H1 (cell line): ENCODE data around the gene KDM2A. TPM values are rescaled to one million over a fixed set of nuclear protein-coding genes. Genes with fewer than 3 reads are reported as not detected.

Source experiments
- CTCF ChIA-PET: fragments of 300-600 bp; sonication (Branson Sonifier 250); formaldehyde crosslinking; loops from one replicate; lab custom pipeline; 2021; ENCODE audit not compliant: partially characterized antibody; lab: Charles Lee
- POLR2A ChIA-PET: fragments of 300-600 bp; sonication (Branson Sonifier 250); formaldehyde crosslinking; loops from one replicate; lab custom pipeline; 2021; ENCODE audit warnings: inconsistent platforms; ENCODE audit not compliant: partially characterized antibody; lab: Charles Lee
- DNase-seq, 2 experiments: peaks; one replicate each; pipeline versions ENCODE4 v3.0.0 to v3.0.0-alpha.2; 2010 to 2022; ENCODE audit warnings: low spot score in 2 of 2, low read depth in 1 of 2, mixed read lengths in 1 of 2
- FAIRE-seq: peaks from 2 replicates; lab custom pipeline; 2011; peaks lifted over from hg19 to GRCh38; lab: Jason Lieb, UNC
- H2AFZ ChIP-seq: 2 replicates; pipeline ENCODE4 v1.8.1; 2012; ENCODE audit warnings: low read length, inconsistent platforms
- H2AK5ac ChIP-seq: 2 replicates; pipeline ENCODE4 v1.6.1; 2013; ENCODE audit warnings: low read depth, low read length
- H2BK120ac ChIP-seq: replicated peaks from 2 replicates; pipeline ENCODE3; 2013; ENCODE audit warnings: low read depth, low read length, inconsistent platforms
- H2BK12ac ChIP-seq: 2 replicates; pipeline ENCODE4 v1.6.1; 2013; ENCODE audit warnings: low read depth, low read length
- H2BK15ac ChIP-seq: 2 replicates; pipeline ENCODE4 v1.6.1; 2013; ENCODE audit warnings: low read length
- H2BK20ac ChIP-seq: 2 replicates; pipeline ENCODE4 v1.6.1; 2013; ENCODE audit warnings: low read length
- H2BK5ac ChIP-seq: 2 replicates; pipeline ENCODE4 v1.6.1; 2013; ENCODE audit warnings: low read depth, low read length
- H3K14ac ChIP-seq: 2 replicates; pipeline ENCODE4 v1.6.1; 2013; ENCODE audit warnings: inconsistent platforms; ENCODE audit not compliant: insufficient read length
- H3K18ac ChIP-seq: 2 replicates; pipeline ENCODE4 v1.6.1; 2013; ENCODE audit warnings: low read length; ENCODE audit errors: extremely low read depth
- H3K23ac ChIP-seq: 2 replicates; pipeline ENCODE4 v1.6.1; 2013; ENCODE audit warnings: inconsistent platforms; ENCODE audit not compliant: insufficient read length
- H3K23me2 ChIP-seq: 2 replicates; pipeline ENCODE4 v1.6.1; 2013; ENCODE audit warnings: low read depth, low read length
- H3K27ac ChIP-seq: 2 replicates; pipeline ENCODE4 v1.6.1; 2011; ENCODE audit warnings: low read depth, low read length, inconsistent platforms
- H3K27me3 ChIP-seq, 4 experiments: replicated peaks in 1 of 4; 1 replicate in 1 of 4; 2 replicates in 3 of 4; pipeline versions ENCODE4 v1.6.1 to v1.8.1; 2011 to 2013; ENCODE audit warnings: low read length in 3 of 4, mild to moderate bottlenecking in 3 of 4, inconsistent platforms in 2 of 4, mixed read lengths in 2 of 4, moderate library complexity in 1 of 4; ENCODE audit not compliant: control insufficient read depth in 3 of 4, insufficient read depth in 3 of 4; ENCODE audit errors: extremely low read depth in 1 of 4
- H3K36me3 ChIP-seq, 4 experiments: 2 replicates each; pipeline versions ENCODE4 v1.6.1 to v1.8.1; 2011 to 2013; ENCODE audit warnings: mild to moderate bottlenecking in 4 of 4, low read length in 3 of 4, moderate library complexity in 2 of 4, control low read depth in 1 of 4, inconsistent platforms in 1 of 4; ENCODE audit not compliant: insufficient read depth in 4 of 4, control insufficient read depth in 2 of 4
- H3K4ac ChIP-seq: replicated peaks from 2 replicates; pipeline ENCODE3; 2013; ENCODE audit warnings: low read length, low read depth, mixed read lengths, inconsistent platforms; ENCODE audit not compliant: insufficient read length
- H3K4me1 ChIP-seq, 4 experiments: replicated peaks in 1 of 4; 1 replicate in 1 of 4; 2 replicates in 3 of 4; pipeline versions ENCODE4 v1.6.1 to v1.8.1; 2011 to 2013; ENCODE audit warnings: low read length in 3 of 4, inconsistent platforms in 2 of 4, mixed read lengths in 1 of 4; ENCODE audit not compliant: insufficient read depth in 4 of 4, control insufficient read depth in 3 of 4
- H3K4me2 ChIP-seq, 2 experiments: 2 replicates each; pipeline versions ENCODE4 v1.6.1 to v1.8.1; 2011 to 2013; ENCODE audit warnings: low read depth in 2 of 2, low read length in 2 of 2, control low read depth in 1 of 2, inconsistent platforms in 1 of 2, mild to moderate bottlenecking in 1 of 2; ENCODE audit not compliant: insufficient read depth in 1 of 2
- H3K4me3 ChIP-seq, 4 experiments: fragments of 200-600, 300-600 bp in 1 of 4; sonication (generic), shearing (Covaris generic), sonication (Bioruptor Twin) in 1 of 4; 2 replicates each; pipeline versions ENCODE4 v1.5.1 to v1.8.1; 2011 to 2016; ENCODE audit warnings: low read length in 4 of 4, low read depth in 3 of 4, control low read depth in 2 of 4, inconsistent platforms in 2 of 4, mild to moderate bottlenecking in 2 of 4, mixed read lengths in 1 of 4, moderate library complexity in 1 of 4; ENCODE audit not compliant: insufficient read depth in 2 of 4; ENCODE audit errors: extremely low read depth in 1 of 4
- H3K56ac ChIP-seq: replicated peaks from 2 replicates; pipeline ENCODE3; 2013; ENCODE audit warnings: low read depth, mild to moderate bottlenecking, mixed read lengths, low read length, inconsistent platforms; ENCODE audit not compliant: insufficient read length
- H3K79me1 ChIP-seq: 2 replicates; pipeline ENCODE4 v1.6.1; 2013; ENCODE audit warnings: low read depth, low read length, control low read depth
- H3K79me2 ChIP-seq, 2 experiments: 2 replicates each; pipeline versions ENCODE4 v1.6.1 to v1.8.1; 2012 to 2013; ENCODE audit warnings: low read length in 2 of 2, mild to moderate bottlenecking in 2 of 2, inconsistent platforms in 1 of 2; ENCODE audit not compliant: insufficient read depth in 2 of 2, control insufficient read depth in 1 of 2
- H3K9ac ChIP-seq, 4 experiments: replicated peaks in 1 of 4; 1 replicate in 1 of 4; 2 replicates in 3 of 4; pipeline versions ENCODE4 v1.6.1 to v1.8.1; 2011 to 2013; ENCODE audit warnings: low read depth in 3 of 4, low read length in 3 of 4, control low read depth in 2 of 4, mild to moderate bottlenecking in 2 of 4, moderate library complexity in 2 of 4, inconsistent platforms in 1 of 4; ENCODE audit errors: extremely low read depth in 1 of 4
- H3K9me3 ChIP-seq, 2 experiments: 2 replicates each; pipeline versions ENCODE4 v1.6.1 to v1.8.1; 2012 to 2013; ENCODE audit warnings: mild to moderate bottlenecking in 2 of 2, moderate library complexity in 2 of 2, control low read depth in 1 of 2, inconsistent platforms in 1 of 2, low read depth in 1 of 2, low read length in 1 of 2, mixed read lengths in 1 of 2; ENCODE audit not compliant: insufficient read depth in 2 of 2
- H4K20me1 ChIP-seq, 2 experiments: replicated peaks in 1 of 2; 2 replicates each; pipeline versions ENCODE3 to v1.8.1; 2011 to 2013; ENCODE audit warnings: inconsistent platforms in 2 of 2, low read length in 2 of 2, mild to moderate bottlenecking in 1 of 2; ENCODE audit not compliant: insufficient read depth in 2 of 2, control insufficient read depth in 1 of 2
- H4K5ac ChIP-seq: 2 replicates; pipeline ENCODE4 v1.6.1; 2013; ENCODE audit warnings: low read length, low read depth, mixed read lengths, inconsistent platforms; ENCODE audit not compliant: insufficient read length
- H4K8ac ChIP-seq: 2 replicates; pipeline ENCODE4 v1.8.0; 2013; ENCODE audit warnings: mild to moderate bottlenecking, moderate library complexity, low read length, inconsistent platforms; ENCODE audit not compliant: insufficient read depth; ENCODE audit errors: extremely low read depth
- H4K91ac ChIP-seq: replicated peaks from 2 replicates; pipeline ENCODE3; 2013; ENCODE audit warnings: low read length, mixed read lengths, inconsistent platforms; ENCODE audit not compliant: insufficient read length
- EZH2 ChIP-seq: fragments of 200-600 bp; sonication (generic); IDR thresholded peaks from 2 replicates; pipeline ENCODE4 v1.7.1; 2012; ENCODE audit warnings: low read depth, mild to moderate bottlenecking, moderate library complexity, low read length, inconsistent platforms; ENCODE audit not compliant: severe bottlenecking
- FOSL1 ChIP-seq: IDR thresholded peaks from 2 replicates; pipeline ENCODE4 v1.6.1; 2011; ENCODE audit warnings: mild to moderate bottlenecking, low read depth, low read length, moderate library complexity; ENCODE audit not compliant: insufficient read depth
- SP4 ChIP-seq: IDR thresholded peaks from 2 replicates; pipeline ENCODE4 v1.6.1; 2012; ENCODE audit warnings: low read length, inconsistent platforms
- WGBS, 2 experiments: shearing (Covaris generic) in 1 of 2; methylation state at CpG; one replicate each; pipeline versions ENCODE4 v1.1.6 to v1.1.7; 2013 to 2015; ENCODE audit warnings: low lambda C conversion rate in 2 of 2, mixed read lengths in 2 of 2, inconsistent platforms in 1 of 2, low coverage in 1 of 2, missing lambda C conversion rate in 1 of 2; ENCODE audit not compliant: insufficient replicate concordance in 2 of 2, insufficient coverage in 1 of 2, insufficient read length in 1 of 2; ENCODE audit errors: extremely low coverage in 1 of 2, missing lambda C conversion rate in 1 of 2; 5-methylcytosine and 5-hydroxymethylcytosine counted together
- polyA plus RNA-seq, 7 experiments: library from polyadenylated mRNA; depleted of rRNA in 3 of 7; stranded (reverse) in 5 of 7; unstranded in 2 of 7; fragments of >200 nt in 5 of 7; fragments of 200-250 nt in 2 of 7; gene quantifications; 1 replicate in 5 of 7; 2 replicates in 1 of 7; 4 replicates in 1 of 7; pipeline versions ENCODE4 v1.2.1 to v1.2.3, GENCODE V29; 2011 to 2013; ENCODE audit warnings: missing spikeins in 2 of 7, mixed read lengths in 2 of 7
- total RNA-seq: library from RNA; stranded (reverse); fragmentation: NEBNext Ultra II Directional; extraction: Animal tissue kit (Norgen Biotek cat#: 25700); gene quantifications from 2 replicates; pipeline ENCODE4 v1.2.1, GENCODE V29; 2021

The KDM2A gene
- total and polyA plus RNA-seq, 2 of the 8 experiments (the other 6 are each of a cell fraction or from before 2014, with no cell fraction given) = 55.4 to 66.2 TPM

DNA sequence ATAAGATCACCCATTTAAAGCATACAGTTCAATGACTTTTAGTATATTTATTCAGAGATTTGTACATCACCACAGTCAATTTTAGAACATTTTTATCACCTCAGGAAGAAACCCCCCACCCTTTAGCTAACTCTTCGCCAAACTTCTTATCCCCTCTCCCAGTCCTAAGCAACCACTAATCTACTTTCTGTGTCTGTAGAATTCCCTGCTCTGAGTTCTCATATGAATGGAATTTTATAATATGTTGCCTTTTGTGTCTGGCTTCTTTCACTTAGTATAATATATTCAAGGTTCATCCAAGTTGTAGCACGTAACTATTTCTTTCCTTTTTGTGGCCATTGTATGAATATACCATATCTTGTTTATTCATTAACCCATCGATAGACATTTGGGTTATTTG is 173.6 kb downstream of the KDM2A start:
- 58% methylated on average over 3 of the region's 3 CpGs; no CpG with 5 or more reads in 1 of the 2 experiments for WGBS, 2 experiments
- CTCF ChIA-PET = interaction anchor here (0.7 to 2.0 kb wide), 5 partner anchors 15 to 89 kb away, joined by 3 to 6 read pairs (median 3); no protein-coding TSS in a partner anchor

More for the DNA sequence above, 173.6 kb downstream of the KDM2A start:
- H3K79me2 ChIP-seq = no peaks in the 10 kb centered on the region; a peak in 1 of 4 replicates
- H3K9me3 ChIP-seq = no peaks in the 10 kb centered on the region; a peak in 1 of 4 replicates
- DNase-seq = no peak
- H3K4me1 ChIP-seq = peaks cover 0 to 13% (median 11%) of the 10 kb centered on the region in 4 experiments; a peak in 6 of 7 replicates
- no peak for FAIRE-seq
- H4K91ac ChIP-seq = no peak overlapping the region
- no peak overlapping the region for H2BK12ac ChIP-seq
- H2BK120ac ChIP-seq = no peak overlapping the region
- H4K20me1 ChIP-seq = peaks cover 0 to 4% of the 10 kb centered on the region in 2 experiments
- no peaks in the 10 kb centered on the region for H3K27me3 ChIP-seq
- H3K56ac ChIP-seq = no peak overlapping the region
- no peak overlapping the region for H2AK5ac ChIP-seq
- no peak overlapping the region for H3K9ac ChIP-seq
- H2BK20ac ChIP-seq = no peak overlapping the region
- no peak overlapping the region for H2BK5ac ChIP-seq
- peaks cover 0 to 13% (median 5%) of the 10 kb centered on the region in 4 experiments; a peak in 3 of 8 replicates for H3K36me3 ChIP-seq
- peaks cover 7% of the 10 kb centered on the region; the same call in 1 of the 2 replicates for H3K23me2 ChIP-seq
- no peak overlapping the region for H3K14ac ChIP-seq
- H3K4ac ChIP-seq = no peak overlapping the region
- H4K5ac ChIP-seq = no peak overlapping the region
- no peak overlapping the region for H4K8ac ChIP-seq
- H3K79me1 ChIP-seq = no peaks in the 10 kb centered on the region; the same call in 1 of the 2 replicates
- H3K18ac ChIP-seq = no peak overlapping the region
- no peak overlapping the region for H2AFZ ChIP-seq
- no peak overlapping the region for H2BK15ac ChIP-seq
- no peak overlapping the region for H3K27ac ChIP-seq
- H3K4me3 ChIP-seq = no peak overlapping the region
- POLR2A ChIA-PET = interaction anchor here (0.9 to 7.9 kb wide), 2 partner anchors 9 to 52 kb away, joined by 3 to 106 read pairs; partner anchors contain the start of gene SSH3
- H3K23ac ChIP-seq = no peak overlapping the region
- no peak for TF ChIP-seq FOSL1
- TF ChIP-seq SP4 = no peak
- no peak for TF ChIP-seq EZH2
- TF ChIP-seq, all 59 proteins: peak for 0
- no peak overlapping the region for H3K4me2 ChIP-seq
